CD1c-positive myeloid dendritic cell (primary cell): Measurements from ENCODE around the gene PIGB.
"Not testable (repeated sequence)": the region's sequence is repeated elsewhere in the genome, so short reads cannot be mapped to it uniquely, and the experiment has no call there.

Experiments used
- DNase-seq: peaks from one replicate; pipeline ENCODE4 v3.0.0-alpha.2; 2016; ENCODE audit errors: extremely low spot score

Gene PIGB

DNA sequence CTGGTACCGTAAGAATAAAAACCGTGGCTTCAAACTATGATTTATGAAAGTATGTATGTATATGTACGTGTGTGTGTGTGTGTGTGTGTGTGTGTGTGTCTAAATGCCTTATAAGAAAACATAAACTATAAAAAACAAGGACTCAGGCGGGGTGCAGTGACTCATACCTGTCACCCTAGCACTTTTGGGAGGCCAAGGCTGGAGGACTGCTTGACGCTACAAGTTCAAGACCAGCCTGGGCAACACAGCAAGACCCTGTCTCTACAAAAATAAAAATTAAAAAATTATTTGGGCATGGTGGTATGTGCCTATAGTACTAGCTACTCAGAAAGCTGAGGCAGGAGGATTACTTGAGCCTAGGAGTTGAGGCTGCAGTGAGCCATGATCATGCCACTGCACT is 60.1 kb downstream of the PIGB start:
- DNase-seq = no peak

DNA sequence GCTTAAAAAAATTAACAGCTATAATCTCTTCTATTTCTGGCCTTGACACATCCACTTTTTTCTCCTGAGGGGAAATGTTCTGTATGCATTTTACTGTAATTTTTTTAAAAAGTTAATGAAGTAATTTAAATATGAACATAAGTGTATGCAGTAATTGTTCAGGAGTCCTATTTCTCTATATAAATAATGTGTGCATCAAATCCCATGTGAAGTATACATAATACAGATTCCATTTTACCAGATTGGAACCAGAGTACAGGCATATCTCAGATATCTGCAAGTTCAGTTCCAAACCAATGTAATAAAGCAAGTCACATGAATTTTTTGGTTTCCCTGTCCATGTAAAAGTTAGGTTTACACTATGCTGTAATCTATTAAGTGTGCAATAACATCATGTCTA is 62.6 kb downstream of the PIGB start:
- no peak for DNase-seq

DNA sequence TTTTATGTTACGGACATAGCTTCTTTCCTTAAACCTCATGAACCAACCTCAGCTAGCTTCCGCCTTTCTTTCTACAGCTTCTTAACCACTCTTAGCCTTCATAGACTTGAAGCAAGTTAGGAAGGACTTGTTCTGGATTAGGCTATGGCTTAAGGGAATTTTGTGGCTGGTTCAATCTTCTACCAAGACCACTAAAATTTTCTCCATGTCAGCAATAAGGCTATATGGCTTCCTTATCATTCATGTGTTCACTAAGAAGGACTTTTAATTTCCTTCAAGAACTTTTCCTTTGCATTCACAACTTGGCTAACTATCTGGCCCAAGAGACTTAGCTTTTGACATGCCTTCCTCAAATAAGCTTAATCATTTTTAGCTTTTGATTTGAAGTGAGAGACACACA is 64.7 kb downstream of the PIGB start:
- DNase-seq = no peak

DNA sequence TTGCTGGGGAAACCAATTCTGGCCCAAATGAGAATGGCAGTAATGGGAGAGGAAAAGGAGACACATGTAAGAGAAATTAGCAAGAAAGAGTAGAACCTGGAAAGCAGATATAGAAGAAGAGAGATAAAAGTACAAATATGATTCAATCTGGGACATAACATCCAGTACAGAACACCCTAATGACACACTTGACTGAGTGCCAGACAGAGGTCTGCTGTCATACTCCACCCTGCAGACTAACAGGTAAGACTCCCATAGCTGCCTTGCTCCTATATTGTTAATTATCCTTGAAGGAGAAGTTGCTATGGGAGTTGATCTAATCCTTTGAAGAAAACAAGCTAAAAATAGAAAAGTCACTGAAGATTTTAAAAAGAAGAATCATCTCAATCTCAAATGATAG is 68.0 kb downstream of the PIGB start:
- no peak for DNase-seq

DNA sequence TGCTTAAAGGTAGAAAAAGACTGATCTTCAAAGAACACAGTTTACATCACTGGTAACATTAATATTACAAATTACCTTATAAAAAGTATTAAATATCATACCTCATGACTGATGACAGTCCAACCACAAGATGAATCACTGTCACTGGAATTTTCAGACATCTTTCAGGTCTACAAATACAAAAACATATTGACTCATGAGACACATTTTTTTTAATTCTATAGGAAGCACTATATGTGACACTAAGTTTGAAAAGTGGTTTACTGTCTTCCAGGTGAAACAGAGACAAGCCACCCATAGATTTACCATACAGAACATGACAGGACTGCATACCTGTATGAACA is 70.2 kb downstream of the PIGB start:
- DNase-seq = no peak

DNA sequence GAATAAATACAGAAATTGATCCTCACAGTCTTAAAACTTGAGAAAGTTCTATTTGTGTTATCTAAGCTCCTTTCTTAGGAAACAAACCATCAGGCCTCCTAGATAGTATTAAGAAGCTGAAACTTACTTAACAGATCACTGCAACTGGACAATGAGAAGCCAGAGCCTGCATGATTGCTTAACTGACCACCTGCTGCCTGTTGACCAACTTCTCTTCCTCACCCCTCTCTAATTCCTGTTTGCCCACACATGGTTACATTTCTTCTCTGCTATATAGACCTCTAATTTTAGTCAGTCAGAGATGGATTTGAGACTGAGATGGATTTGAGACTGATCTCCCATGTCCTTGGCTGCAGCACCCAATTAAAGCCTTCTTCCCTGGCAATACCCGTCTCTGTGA is 75.7 kb downstream of the PIGB start:
- DNase-seq = peak; percentile 37

DNA sequence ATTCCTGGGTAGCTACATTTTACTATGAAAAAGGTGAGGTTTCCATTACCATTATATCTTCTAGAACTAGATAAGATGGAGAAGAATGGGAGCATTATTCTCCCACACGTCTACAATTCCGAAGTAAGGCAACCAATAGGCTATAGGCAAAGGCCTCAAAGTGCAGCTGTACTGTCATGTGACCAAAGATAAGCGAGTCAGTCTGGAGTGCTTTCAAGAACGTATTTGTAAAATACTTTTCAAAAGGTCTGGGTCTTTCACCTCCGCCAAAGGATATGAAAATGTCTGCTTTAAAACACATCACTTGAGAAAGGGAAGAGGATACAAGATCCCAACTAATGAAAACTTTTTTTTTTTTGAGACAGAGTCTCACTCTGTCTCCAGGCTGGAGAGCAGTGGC is 79.2 kb downstream of the PIGB start:
- no peak for DNase-seq

DNA sequence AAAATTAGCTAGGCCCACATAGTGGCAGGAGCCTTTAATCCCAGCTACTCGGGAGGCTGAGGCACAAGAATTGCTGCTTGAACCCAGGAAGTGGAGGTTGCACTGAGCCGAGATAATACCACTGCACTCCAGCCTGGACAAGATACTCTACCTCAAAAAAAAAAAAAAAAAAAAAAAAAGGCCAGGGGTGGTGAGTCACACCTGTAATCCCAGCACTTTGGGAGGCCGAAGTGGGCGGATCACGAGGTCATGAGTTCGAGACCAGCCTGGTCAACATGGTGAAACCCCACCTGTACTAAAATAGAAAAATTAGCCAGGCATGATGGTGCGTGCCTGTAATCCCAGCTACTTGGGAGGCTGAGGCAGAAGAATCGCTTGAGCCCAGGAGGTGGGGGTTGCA is 81.0 kb downstream of the PIGB start:
- DNase-seq = not testable (repeated sequence)

DNA sequence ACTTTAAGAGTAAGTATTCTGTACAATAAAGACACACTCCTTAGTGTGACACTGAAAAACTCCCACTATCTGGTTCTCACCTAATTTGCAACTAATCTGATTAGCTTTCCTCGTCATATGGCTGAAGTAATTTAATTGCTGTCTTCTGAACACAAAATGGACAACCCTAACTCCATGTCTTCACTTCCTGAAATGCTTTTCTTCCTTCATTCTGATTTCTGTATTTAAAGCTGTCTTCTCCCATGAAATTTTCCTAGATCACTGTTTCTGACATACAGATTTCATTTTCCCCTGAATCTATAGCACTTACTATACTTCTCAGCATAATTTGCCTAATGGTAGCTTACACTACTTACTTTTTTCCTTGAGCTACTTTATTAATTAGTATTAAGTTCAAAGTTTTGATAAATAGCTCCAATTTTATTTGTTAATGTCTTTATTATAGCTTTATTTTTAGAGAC is 82.8 kb downstream of the PIGB start:
- no peak for DNase-seq

DNA sequence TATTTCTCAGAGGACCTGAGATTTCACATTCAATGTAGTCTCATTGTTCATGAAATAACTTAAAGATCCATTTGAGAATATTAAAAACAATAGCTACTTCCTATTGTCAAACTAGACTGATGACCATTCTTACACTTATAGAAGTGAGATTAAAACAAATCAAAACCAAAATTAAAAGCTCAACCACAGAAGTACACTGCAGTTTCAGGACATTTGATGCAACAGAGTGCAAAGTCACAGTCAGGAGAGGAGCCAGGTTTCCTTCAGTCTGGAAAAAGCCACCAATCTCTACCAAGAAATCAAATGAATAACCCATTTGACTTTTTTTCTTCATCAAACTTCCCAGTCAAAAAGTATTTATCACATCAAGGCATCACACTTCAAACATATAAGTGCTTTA is 83.7 kb downstream of the PIGB start:
- peak; percentile 5 for DNase-seq

DNA sequence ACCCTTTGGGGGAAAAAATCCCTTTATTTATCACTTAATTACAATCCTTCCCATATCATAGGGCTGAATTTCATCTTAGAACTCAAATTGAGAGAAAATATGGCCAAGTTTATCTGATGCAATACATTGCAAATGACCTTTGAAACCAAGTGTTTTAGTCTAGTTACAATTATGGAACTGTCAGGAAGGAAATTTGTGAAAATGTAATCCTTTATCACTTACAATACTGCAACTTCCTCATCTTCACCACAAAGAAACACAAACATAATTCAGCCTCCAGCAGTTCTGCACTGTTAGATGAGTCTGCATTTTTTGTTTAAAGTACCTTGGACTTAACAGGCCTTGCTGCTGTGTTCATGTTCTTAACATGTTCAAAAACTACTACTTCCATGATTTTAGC is 84.5 kb downstream of the PIGB start:
- peak; percentile 65 for DNase-seq
